Mesendoderm (in vitro differentiated cells): ENCODE data around the gene CEACAM21.

Experiments
- DNase-seq: peaks from one replicate; pipeline ENCODE4 v3.0.0; 2013
- H2AK5ac ChIP-seq: 2 replicates; pipeline ENCODE4 v1.6.1; 2013; ENCODE audit warnings: low read length, inconsistent platforms
- H2BK120ac ChIP-seq: 2 replicates; pipeline ENCODE4 v1.6.1; 2013; ENCODE audit warnings: low read depth, mild to moderate bottlenecking, low read length, moderate library complexity, mixed read lengths
- H2BK15ac ChIP-seq: replicated peaks from 2 replicates; pipeline ENCODE4 v1.6.1; 2013; ENCODE audit warnings: low read depth, mild to moderate bottlenecking, moderate library complexity
- H2BK5ac ChIP-seq: 2 replicates; pipeline ENCODE4 v1.6.1; 2013; ENCODE audit warnings: low read length, inconsistent platforms
- H3K18ac ChIP-seq: 2 replicates; pipeline ENCODE4 v1.6.1; 2013; ENCODE audit warnings: mild to moderate bottlenecking, low read length, mixed read lengths
- H3K23ac ChIP-seq: one replicate; pipeline ENCODE4 v1.6.1; 2013; ENCODE audit warnings: low read length
- H3K27ac ChIP-seq: 2 replicates; pipeline ENCODE4 v1.5.1; 2013; ENCODE audit warnings: low read depth, mild to moderate bottlenecking, inconsistent platforms, low read length, moderate library complexity
- H3K27me3 ChIP-seq: 2 replicates; pipeline ENCODE4 v1.6.1; 2013; ENCODE audit warnings: low read length, control low read depth, mild to moderate bottlenecking, inconsistent platforms; ENCODE audit not compliant: insufficient read depth, poor library complexity
- H3K36me3 ChIP-seq: 2 replicates; pipeline ENCODE4 v1.6.1; 2013; ENCODE audit warnings: low read length, inconsistent platforms; ENCODE audit not compliant: control insufficient read depth, insufficient read depth
- H3K4ac ChIP-seq: one replicate; pipeline ENCODE4 v1.6.1; 2013; ENCODE audit warnings: low read depth, mild to moderate bottlenecking, low read length, moderate library complexity
- H3K4me1 ChIP-seq: 2 replicates; pipeline ENCODE4 v1.6.1; 2013; ENCODE audit warnings: low read depth, low read length, inconsistent platforms; ENCODE audit not compliant: control insufficient read depth
- H3K4me2 ChIP-seq: 2 replicates; pipeline ENCODE4 v1.6.1; 2013; ENCODE audit warnings: low read length
- H3K4me3 ChIP-seq: 2 replicates; pipeline ENCODE4 v1.5.1; 2013; ENCODE audit warnings: mild to moderate bottlenecking, low read length
- H3K56ac ChIP-seq: one replicate; pipeline ENCODE4 v1.6.1; 2013; ENCODE audit warnings: low read length
- H3K79me1 ChIP-seq: 2 replicates; pipeline ENCODE4 v1.6.1; 2013; ENCODE audit warnings: low read length, inconsistent platforms
- H3K79me2 ChIP-seq: 2 replicates; pipeline ENCODE4 v1.6.1; 2013; ENCODE audit warnings: mild to moderate bottlenecking, low read length; ENCODE audit not compliant: control insufficient read depth, insufficient read depth
- H3K9ac ChIP-seq: 2 replicates; pipeline ENCODE4 v1.6.1; 2013; ENCODE audit warnings: low read length, inconsistent platforms
- H4K5ac ChIP-seq: one replicate; pipeline ENCODE4 v1.6.1; 2013; ENCODE audit warnings: low read length
- H4K8ac ChIP-seq: one replicate; pipeline ENCODE4 v1.6.1; 2013; ENCODE audit warnings: low read depth, mild to moderate bottlenecking, control low read depth, low read length, moderate library complexity
- WGBS: extraction: QIAGEN DNeasy Blood & Tissue Kit; methylation state at CpG from one replicate; pipeline ENCODE4 v1.1.7; 2013; ENCODE audit warnings: low lambda C conversion rate, missing lambda C conversion rate; ENCODE audit not compliant: insufficient coverage; ENCODE audit errors: extremely low coverage; 5-methylcytosine and 5-hydroxymethylcytosine counted together

The CEACAM21 gene

DNA sequence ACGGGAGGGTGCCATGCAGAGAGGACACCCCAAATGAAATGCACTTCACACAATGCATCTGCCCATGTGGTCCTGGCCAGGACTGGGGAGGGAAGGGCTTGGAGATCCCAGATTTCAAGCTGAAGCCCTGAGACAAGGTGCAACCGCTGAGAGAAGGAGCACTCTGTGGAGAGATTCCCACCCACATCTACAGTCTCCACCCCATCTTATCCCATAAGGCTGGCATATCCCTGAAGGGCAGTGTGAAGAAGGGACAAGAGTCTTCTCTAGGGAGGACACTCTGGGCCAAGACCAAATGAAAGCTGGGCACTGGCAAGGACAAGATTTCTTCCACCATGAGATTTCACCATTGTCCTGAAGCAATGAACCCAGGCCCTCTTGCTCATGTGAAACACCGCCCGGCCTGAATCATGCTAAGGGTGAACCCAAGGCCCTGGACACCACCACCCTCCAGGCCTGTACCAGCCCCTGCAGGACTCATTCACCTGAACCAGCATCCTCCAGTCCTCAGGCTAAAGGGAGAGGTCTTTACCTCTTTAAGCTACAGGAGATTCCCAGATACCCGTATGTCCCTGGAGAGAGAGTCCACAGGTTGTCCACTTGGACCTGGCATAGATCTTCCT, 30.4 kb downstream of the CEACAM21 start:
- no CpG with 5 or more reads among the region's 5 CpGs for WGBS
- Histone ChIP-seq H3K36me3 (no peaks in the 10 kb centered on the region), H3K79me1 (no peaks in the 10 kb centered on the region), H3K4me3 (no peak overlapping the region), H2BK120ac (no peak overlapping the region), H2BK15ac (no peak overlapping the region), H3K18ac (no peak overlapping the region), H3K27me3 (no peaks in the 10 kb centered on the region), H4K5ac (no peak overlapping the region), H4K8ac (no peak overlapping the region), H3K23ac (no peak overlapping the region), H3K4me2 (no peak overlapping the region), H3K4me1 (no peaks in the 10 kb centered on the region), H2BK5ac (no peak overlapping the region), H3K4ac (no peak overlapping the region), H3K9ac (no peak overlapping the region), H2AK5ac (no peak overlapping the region), H3K27ac (no peak overlapping the region), H3K56ac (no peak overlapping the region), H3K79me2 (no peaks in the 10 kb centered on the region)
- no peak for DNase-seq

DNA sequence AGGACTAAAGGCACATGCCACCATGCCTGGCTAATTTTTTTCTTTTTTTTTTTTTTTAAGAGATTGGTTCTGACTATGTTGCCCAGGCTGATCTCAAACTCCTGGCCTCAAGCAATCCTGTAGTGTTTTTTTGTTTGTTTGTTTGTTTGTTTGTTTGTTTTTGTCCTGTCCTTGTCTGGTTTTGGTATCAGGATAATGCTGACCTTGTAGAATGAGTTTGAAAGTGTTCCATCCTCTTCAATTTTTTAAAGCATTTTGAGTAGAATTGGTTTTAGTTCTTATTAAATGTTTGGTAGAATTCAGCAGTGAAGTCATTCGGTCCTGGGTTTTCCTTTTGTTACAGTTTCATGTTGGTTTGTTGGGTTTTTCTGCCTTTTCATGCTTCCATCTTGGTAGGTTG, 31.7 kb downstream of the CEACAM21 start:
- Histone ChIP-seq H3K36me3 (no peaks in the 10 kb centered on the region), H3K4ac (no peak overlapping the region), H3K79me1 (no peaks in the 10 kb centered on the region), H3K4me1 (no peaks in the 10 kb centered on the region), H3K27me3 (no peaks in the 10 kb centered on the region), H4K8ac (no peak overlapping the region), H2BK5ac (no peak overlapping the region), H3K9ac (no peak overlapping the region), H3K79me2 (no peaks in the 10 kb centered on the region), H3K27ac (no peak overlapping the region), H4K5ac (no peak overlapping the region), H3K18ac (no peak overlapping the region), H3K56ac (no peak overlapping the region), H2BK120ac (no peak overlapping the region), H3K4me3 (no peak overlapping the region), H3K23ac (no peak overlapping the region), H2AK5ac (no peak overlapping the region), H3K4me2 (no peak overlapping the region), H2BK15ac (no peak overlapping the region)
- no CpG with 5 or more reads among the region's 1 CpG for WGBS
- no peak for DNase-seq

DNA sequence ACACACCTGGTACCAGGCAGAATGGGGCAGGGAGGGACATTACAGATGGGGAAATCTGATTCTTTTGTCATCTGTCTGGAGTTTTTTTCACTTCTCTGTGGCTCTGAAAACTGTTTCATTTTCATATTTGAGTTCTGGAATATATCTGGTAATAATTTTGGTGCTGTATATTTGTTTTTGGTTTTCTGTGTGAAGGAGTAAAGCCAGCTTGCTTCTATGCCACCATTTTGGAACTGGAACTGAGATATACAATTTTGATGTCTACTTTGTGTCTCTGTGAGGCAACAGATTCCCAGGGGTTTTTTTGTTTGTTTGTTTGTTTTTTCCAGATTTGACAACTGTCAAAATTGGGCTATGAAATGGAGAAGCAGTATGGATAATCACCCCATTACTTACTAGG, 34.8 kb downstream of the CEACAM21 start:
- Histone ChIP-seq H4K5ac (no peak overlapping the region), H3K4me1 (no peaks in the 10 kb centered on the region), H3K4ac (no peak overlapping the region), H2BK15ac (no peak overlapping the region), H3K56ac (no peak overlapping the region), H2AK5ac (no peak overlapping the region), H3K4me2 (no peak overlapping the region), H3K79me2 (no peaks in the 10 kb centered on the region), H3K36me3 (no peaks in the 10 kb centered on the region), H3K79me1 (no peaks in the 10 kb centered on the region), H2BK120ac (no peak overlapping the region), H2BK5ac (no peak overlapping the region), H4K8ac (no peak overlapping the region), H3K27me3 (no peaks in the 10 kb centered on the region), H3K27ac (no peak overlapping the region), H3K9ac (no peak overlapping the region), H3K23ac (no peak overlapping the region), H3K4me3 (no peak overlapping the region), H3K18ac (no peak overlapping the region)
- no peak for DNase-seq

DNA sequence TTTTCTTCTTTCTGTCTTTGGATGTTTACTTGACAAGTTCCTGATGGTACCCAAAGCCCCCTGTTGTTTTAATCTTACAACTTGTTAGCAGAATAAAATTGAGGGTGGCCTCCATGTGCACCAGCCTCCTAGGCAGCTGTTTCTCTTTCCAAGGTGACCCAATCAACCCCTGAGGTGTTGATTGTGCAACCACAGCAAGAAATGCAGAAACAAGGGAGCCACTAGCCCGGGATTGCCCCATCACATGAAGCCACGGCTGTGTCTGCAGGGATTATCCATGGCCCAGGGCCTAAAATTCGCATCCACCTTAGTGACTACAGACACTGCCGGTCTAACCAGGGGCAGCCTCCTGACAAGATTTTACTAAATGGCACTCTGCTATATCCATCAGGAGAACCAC, 36.5 kb downstream of the CEACAM21 start:
- H3K27ac ChIP-seq: no peak overlapping the region
- H4K5ac ChIP-seq: no peak overlapping the region
- no peak overlapping the region for H2AK5ac ChIP-seq
- H3K27me3 ChIP-seq: no peaks in the 10 kb centered on the region
- no peak overlapping the region for H3K4me3 ChIP-seq
- no peak overlapping the region for H3K23ac ChIP-seq
- no peaks in the 10 kb centered on the region for H3K36me3 ChIP-seq
- no peak overlapping the region for H2BK5ac ChIP-seq
- WGBS: no CpG with 5 or more reads among the region's 4 CpGs
- H3K4ac ChIP-seq: no peak overlapping the region
- H3K18ac ChIP-seq: no peak overlapping the region
- no peak overlapping the region for H2BK15ac ChIP-seq
- no peak overlapping the region for H3K9ac ChIP-seq
- no peak for DNase-seq
- H3K56ac ChIP-seq: no peak overlapping the region
- H2BK120ac ChIP-seq: no peak overlapping the region
- no peak overlapping the region for H3K4me2 ChIP-seq
- H3K79me2 ChIP-seq: no peaks in the 10 kb centered on the region
- no peaks in the 10 kb centered on the region for H3K79me1 ChIP-seq
- no peak overlapping the region for H4K8ac ChIP-seq
- H3K4me1 ChIP-seq: no peaks in the 10 kb centered on the region

DNA sequence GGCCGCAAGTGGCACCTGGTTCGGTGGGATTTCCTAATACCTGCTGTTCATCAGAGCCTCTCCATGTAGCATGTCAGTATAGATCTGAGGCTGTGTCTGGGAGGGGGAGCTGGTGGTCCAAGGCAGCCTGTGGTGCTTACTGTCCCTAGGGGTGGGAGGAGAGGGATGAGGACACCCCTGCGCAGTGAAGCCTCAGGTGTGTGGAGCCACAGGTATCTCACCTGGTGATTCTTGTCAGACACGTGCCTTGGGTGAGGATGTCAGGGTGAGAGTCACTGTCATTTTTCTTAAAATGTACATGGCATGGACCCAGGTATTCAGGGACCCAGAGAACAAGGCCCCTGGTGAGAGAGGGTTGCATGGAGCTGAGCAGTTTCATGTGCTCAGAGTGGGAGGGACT, 39.2 kb downstream of the CEACAM21 start:
- Histone ChIP-seq H3K27ac (no peak overlapping the region), H2BK15ac (no peak overlapping the region), H3K18ac (no peak overlapping the region), H3K4ac (no peak overlapping the region), H2AK5ac (no peak overlapping the region), H3K9ac (no peak overlapping the region), H3K23ac (no peak overlapping the region), H2BK5ac (no peak overlapping the region), H3K36me3 (no peaks in the 10 kb centered on the region), H3K4me3 (no peak overlapping the region), H3K27me3 (no peaks in the 10 kb centered on the region), H3K4me1 (no peaks in the 10 kb centered on the region), H2BK120ac (no peak overlapping the region), H4K8ac (no peak overlapping the region), H3K79me1 (no peaks in the 10 kb centered on the region), H3K4me2 (no peak overlapping the region), H3K79me2 (no peaks in the 10 kb centered on the region), H3K56ac (no peak overlapping the region), H4K5ac (no peak overlapping the region)
- no CpG with 5 or more reads among the region's 4 CpGs for WGBS
- no peak for DNase-seq
